ENCODE results near the gene ZNF473. TPM values are rescaled to one million over a fixed set of nuclear protein-coding genes. Genes with fewer than 3 reads are reported as not detected.
"Not testable (repeated sequence)": the region's sequence is repeated elsewhere in the genome, so short reads cannot be mapped to it uniquely, and the experiment has no call there.

The ZNF473 gene
- total RNA-seq, 2 experiments from 2014 or later: 16.9 to 23.1 TPM

DNA sequence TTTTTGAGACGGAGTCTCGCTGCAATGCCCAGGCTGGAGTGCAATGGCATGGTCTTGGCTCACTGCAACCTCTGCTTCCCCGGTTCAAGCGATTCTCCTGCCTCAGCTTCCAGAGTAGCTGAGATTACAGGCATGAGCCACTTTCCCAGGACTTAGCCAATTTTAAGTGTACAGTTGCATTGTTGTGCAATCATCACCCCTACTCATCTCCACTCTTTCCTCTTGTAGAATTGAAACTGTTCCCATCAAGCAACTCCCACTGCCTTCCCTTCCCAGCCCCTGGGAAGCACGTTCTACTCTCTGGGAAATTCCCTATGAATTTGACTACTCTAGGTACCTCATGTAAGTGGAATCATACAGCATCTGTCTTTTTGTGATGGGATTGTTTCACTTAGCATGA, 53.2 kb downstream of the ZNF473 start:
- BruUV-seq (replicated peaks); H2AFZ ChIP-seq (ENCODE audit: low read length); POLR2A ChIA-PET; H3K79me2 ChIP-seq (ENCODE audit: insufficient read depth, low read depth, low read length); H3K4me3 ChIP-seq (ENCODE audit: low read depth, low read length, poor library complexity, severe bottlenecking); intact Hi-C loops (cut with micrococcal nuclease; ENCODE audit: unreplicated experiment); H3K9me2 ChIP-seq (ENCODE audit: insufficient read depth, low read length); H3K4me2 ChIP-seq (ENCODE audit: low read length); CTCF ChIA-PET (ENCODE audit: unreplicated experiment); H4K20me1 ChIP-seq (ENCODE audit: insufficient read depth, low read length); H3K9me3 ChIP-seq (ENCODE audit: low read length); H3K27ac ChIP-seq (ENCODE audit: low read depth, low read length, poor library complexity, severe bottlenecking); H3K36me3 ChIP-seq (ENCODE audit: insufficient read depth, low read length); DNase-seq (ENCODE audit: low spot score): not testable (repeated sequence)
- H3K4me1 ChIP-seq (ENCODE audit: insufficient read depth, low read length, poor library complexity, severe bottlenecking): peaks cover 20% of the 10 kb centered on the region

DNA sequence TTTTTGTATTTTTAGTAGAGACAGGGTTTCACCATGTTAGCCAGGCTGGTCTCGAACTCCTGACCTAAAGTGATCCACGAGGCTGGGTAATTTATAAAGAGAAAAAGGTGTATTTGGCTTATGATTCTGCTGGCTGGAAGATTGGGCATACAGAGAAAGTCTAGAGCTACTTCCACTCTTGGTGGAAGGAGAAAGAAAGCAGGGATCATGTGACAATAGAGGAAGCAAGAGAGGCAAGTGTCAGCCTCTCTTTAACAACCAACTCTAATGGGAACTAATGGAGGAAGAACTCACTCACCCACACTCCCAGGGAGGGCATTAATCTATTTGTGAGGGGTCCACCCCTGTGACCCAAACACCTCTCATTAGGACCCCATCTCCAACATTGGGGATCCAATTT, 58.6 kb downstream of the ZNF473 start:
- H3K36me3 ChIP-seq (ENCODE audit: insufficient read depth, low read length); POLR2A ChIA-PET; H3K4me3 ChIP-seq (ENCODE audit: low read depth, low read length, poor library complexity, severe bottlenecking); H3K9me3 ChIP-seq (ENCODE audit: low read length); CTCF ChIA-PET (ENCODE audit: unreplicated experiment); DNase-seq (ENCODE audit: low spot score); H2AFZ ChIP-seq (ENCODE audit: low read length); H3K4me1 ChIP-seq (ENCODE audit: insufficient read depth, low read length, poor library complexity, severe bottlenecking); H4K20me1 ChIP-seq (ENCODE audit: insufficient read depth, low read length); BruUV-seq (replicated peaks); intact Hi-C loops (cut with micrococcal nuclease; ENCODE audit: unreplicated experiment); H3K9me2 ChIP-seq (ENCODE audit: insufficient read depth, low read length); H3K4me2 ChIP-seq (ENCODE audit: low read length); H3K27ac ChIP-seq (ENCODE audit: low read depth, low read length, poor library complexity, severe bottlenecking); H3K79me2 ChIP-seq (ENCODE audit: insufficient read depth, low read depth, low read length): not testable (repeated sequence)

DNA sequence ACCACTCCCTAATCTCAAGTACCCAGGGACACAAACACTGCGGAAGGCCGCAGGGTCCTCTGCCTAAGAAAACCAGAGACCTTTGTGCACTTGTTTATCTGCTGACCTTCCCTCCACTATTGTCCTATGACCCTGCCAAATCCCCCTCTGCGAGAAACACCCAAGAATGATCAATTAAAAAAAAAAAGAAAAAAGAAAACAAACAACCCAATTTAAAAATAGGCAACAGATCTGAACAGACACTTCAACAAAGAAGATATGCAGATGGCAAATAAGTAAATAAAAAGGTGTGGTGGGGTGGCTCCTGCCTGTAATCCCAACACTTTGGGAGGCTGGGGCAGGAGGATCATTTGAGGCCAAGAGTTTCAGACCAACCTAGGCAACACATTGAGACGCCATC, 61.3 kb downstream of the ZNF473 start:
- CTCF ChIA-PET (ENCODE audit: unreplicated experiment); H3K4me3 ChIP-seq (ENCODE audit: low read depth, low read length, poor library complexity, severe bottlenecking); H3K4me2 ChIP-seq (ENCODE audit: low read length); H4K20me1 ChIP-seq (ENCODE audit: insufficient read depth, low read length); H3K9me3 ChIP-seq (ENCODE audit: low read length); DNase-seq (ENCODE audit: low spot score); H3K27ac ChIP-seq (ENCODE audit: low read depth, low read length, poor library complexity, severe bottlenecking); H3K79me2 ChIP-seq (ENCODE audit: insufficient read depth, low read depth, low read length); H3K36me3 ChIP-seq (ENCODE audit: insufficient read depth, low read length); H2AFZ ChIP-seq (ENCODE audit: low read length); BruUV-seq (replicated peaks); intact Hi-C loops (cut with micrococcal nuclease; ENCODE audit: unreplicated experiment); H3K9me2 ChIP-seq (ENCODE audit: insufficient read depth, low read length); H3K4me1 ChIP-seq (ENCODE audit: insufficient read depth, low read length, poor library complexity, severe bottlenecking); POLR2A ChIA-PET: not testable (repeated sequence)

DNA sequence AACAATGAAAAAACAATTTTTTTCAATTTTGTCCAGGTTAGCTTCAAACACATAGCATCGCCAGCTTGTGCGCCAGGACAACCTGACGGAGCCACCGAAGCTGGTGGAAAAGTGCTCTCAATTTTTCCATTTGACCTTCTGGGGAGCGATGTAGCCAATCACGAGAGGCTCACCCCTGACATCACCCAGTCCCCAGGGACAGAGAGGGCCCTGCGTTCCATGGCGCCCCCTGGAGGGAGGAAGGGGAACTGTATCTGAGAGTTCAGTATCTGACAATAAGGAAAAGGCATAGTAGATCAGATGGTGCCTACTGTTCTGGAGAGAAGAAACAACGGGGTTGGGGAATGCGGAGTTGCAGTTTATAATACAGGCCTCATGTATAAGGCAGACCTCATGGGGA, 64.9 kb downstream of the ZNF473 start:
- CTCF ChIA-PET (ENCODE audit: unreplicated experiment); H4K20me1 ChIP-seq (ENCODE audit: insufficient read depth, low read length); BruUV-seq (replicated peaks); H3K36me3 ChIP-seq (ENCODE audit: insufficient read depth, low read length); H3K9me2 ChIP-seq (ENCODE audit: insufficient read depth, low read length); intact Hi-C loops (cut with micrococcal nuclease; ENCODE audit: unreplicated experiment); H3K4me1 ChIP-seq (ENCODE audit: insufficient read depth, low read length, poor library complexity, severe bottlenecking); H3K4me3 ChIP-seq (ENCODE audit: low read depth, low read length, poor library complexity, severe bottlenecking); H3K79me2 ChIP-seq (ENCODE audit: insufficient read depth, low read depth, low read length); H3K9me3 ChIP-seq (ENCODE audit: low read length); H2AFZ ChIP-seq (ENCODE audit: low read length); POLR2A ChIA-PET; H3K27ac ChIP-seq (ENCODE audit: low read depth, low read length, poor library complexity, severe bottlenecking); H3K4me2 ChIP-seq (ENCODE audit: low read length): not testable (repeated sequence)
- peak; percentile 72 for DNase-seq (ENCODE audit: low spot score)
- TF ChIP-seq, protein P1, sequence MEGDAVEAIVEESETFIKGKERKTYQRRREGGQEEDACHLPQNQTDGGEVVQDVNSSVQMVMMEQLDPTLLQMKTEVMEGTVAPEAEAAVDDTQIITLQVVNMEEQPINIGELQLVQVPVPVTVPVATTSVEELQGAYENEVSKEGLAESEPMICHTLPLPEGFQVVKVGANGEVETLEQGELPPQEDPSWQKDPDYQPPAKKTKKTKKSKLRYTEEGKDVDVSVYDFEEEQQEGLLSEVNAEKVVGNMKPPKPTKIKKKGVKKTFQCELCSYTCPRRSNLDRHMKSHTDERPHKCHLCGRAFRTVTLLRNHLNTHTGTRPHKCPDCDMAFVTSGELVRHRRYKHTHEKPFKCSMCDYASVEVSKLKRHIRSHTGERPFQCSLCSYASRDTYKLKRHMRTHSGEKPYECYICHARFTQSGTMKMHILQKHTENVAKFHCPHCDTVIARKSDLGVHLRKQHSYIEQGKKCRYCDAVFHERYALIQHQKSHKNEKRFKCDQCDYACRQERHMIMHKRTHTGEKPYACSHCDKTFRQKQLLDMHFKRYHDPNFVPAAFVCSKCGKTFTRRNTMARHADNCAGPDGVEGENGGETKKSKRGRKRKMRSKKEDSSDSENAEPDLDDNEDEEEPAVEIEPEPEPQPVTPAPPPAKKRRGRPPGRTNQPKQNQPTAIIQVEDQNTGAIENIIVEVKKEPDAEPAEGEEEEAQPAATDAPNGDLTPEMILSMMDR (conservative IDR thresholded peaks at IDR 0.05; ENCODE audit: low read length): peak; percentile 68

DNA sequence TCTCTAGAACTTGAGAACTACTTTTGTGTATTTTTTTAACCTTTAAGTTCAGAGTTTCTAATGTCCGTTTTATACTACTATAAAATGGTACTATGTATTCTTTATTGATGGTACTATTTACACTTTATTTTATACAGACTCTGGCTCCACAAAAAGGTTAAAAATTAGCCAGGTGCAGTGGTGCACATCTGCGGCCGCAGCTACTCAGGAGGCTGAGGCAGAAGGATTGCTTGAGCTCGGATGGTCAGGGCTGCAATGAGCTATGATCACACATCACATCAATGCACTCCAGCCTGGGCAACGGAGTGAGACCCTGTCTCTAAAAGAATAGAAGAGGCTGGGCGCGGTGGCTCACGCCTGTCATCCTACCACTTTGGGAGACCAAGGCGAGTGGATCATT, 66.0 kb downstream of the ZNF473 start:
- H3K79me2 ChIP-seq (ENCODE audit: insufficient read depth, low read depth, low read length); H3K4me1 ChIP-seq (ENCODE audit: insufficient read depth, low read length, poor library complexity, severe bottlenecking); CTCF ChIA-PET (ENCODE audit: unreplicated experiment); intact Hi-C loops (cut with micrococcal nuclease; ENCODE audit: unreplicated experiment); POLR2A ChIA-PET; H3K9me2 ChIP-seq (ENCODE audit: insufficient read depth, low read length); H3K4me2 ChIP-seq (ENCODE audit: low read length); BruUV-seq (replicated peaks); H3K36me3 ChIP-seq (ENCODE audit: insufficient read depth, low read length); H3K9me3 ChIP-seq (ENCODE audit: low read length); H3K27ac ChIP-seq (ENCODE audit: low read depth, low read length, poor library complexity, severe bottlenecking); H2AFZ ChIP-seq (ENCODE audit: low read length); H4K20me1 ChIP-seq (ENCODE audit: insufficient read depth, low read length); H3K4me3 ChIP-seq (ENCODE audit: low read depth, low read length, poor library complexity, severe bottlenecking); DNase-seq (ENCODE audit: low spot score): not testable (repeated sequence)

DNA sequence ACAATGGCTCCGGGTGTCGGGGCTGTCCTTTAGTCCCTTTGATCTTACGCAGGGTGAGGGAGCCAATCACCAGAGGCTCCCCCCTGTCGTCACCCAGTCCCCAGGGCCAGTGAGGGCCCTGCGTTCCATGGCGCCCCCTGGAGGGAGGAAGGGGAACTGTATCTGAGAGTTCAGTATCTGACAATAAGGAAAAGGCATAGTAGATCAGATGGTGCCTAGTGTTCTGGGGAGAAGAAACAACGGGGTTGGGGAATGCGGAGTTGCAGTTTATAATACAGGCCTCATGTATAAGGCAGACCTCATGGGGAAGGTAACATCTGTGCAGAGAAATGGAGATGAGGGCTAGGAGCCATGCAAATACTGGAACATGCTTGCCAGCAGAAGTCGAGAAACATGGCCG, 66.8 kb downstream of the ZNF473 start:
- intact Hi-C loops (cut with micrococcal nuclease; ENCODE audit: unreplicated experiment): not testable (repeated sequence)

More for the DNA sequence above, 66.8 kb downstream of the ZNF473 start:
- CTCF ChIA-PET (ENCODE audit: unreplicated experiment); H3K4me1 ChIP-seq (ENCODE audit: insufficient read depth, low read length, poor library complexity, severe bottlenecking); BruUV-seq (replicated peaks); H3K9me3 ChIP-seq (ENCODE audit: low read length); H3K79me2 ChIP-seq (ENCODE audit: insufficient read depth, low read depth, low read length); H3K27ac ChIP-seq (ENCODE audit: low read depth, low read length, poor library complexity, severe bottlenecking); H3K36me3 ChIP-seq (ENCODE audit: insufficient read depth, low read length); H2AFZ ChIP-seq (ENCODE audit: low read length); H3K9me2 ChIP-seq (ENCODE audit: insufficient read depth, low read length); H3K4me2 ChIP-seq (ENCODE audit: low read length); POLR2A ChIA-PET; H4K20me1 ChIP-seq (ENCODE audit: insufficient read depth, low read length); DNase-seq (ENCODE audit: low spot score); H3K4me3 ChIP-seq (ENCODE audit: low read depth, low read length, poor library complexity, severe bottlenecking): not testable (repeated sequence)
